GM23338 (cell line): ENCODE measurements around the gene COG1. TPM values are rescaled to one million over a fixed set of nuclear protein-coding genes. Genes with fewer than 3 reads are reported as not detected.
A peak's percentile ranks its signal among the peaks of the same experiment; 100 is the strongest.

Experiments used
- ATAC-seq: fragments of 200-7000 bp; cut with Tn5 transposase; 3 replicates; pipeline ENCODE4 v1.9.1; 2020
- DNase-seq: peaks from one replicate; pipeline ENCODE4 v3.0.0-alpha.2; 2015; ENCODE audit warnings: low spot score
- H2AFZ ChIP-seq: fragments of 200-600 bp; sonication (generic); 2 replicates; pipeline ENCODE4 v1.8.0; 2016; ENCODE audit warnings: antibody characterized with exemption, mild to moderate bottlenecking, moderate library complexity
- H3F3A ChIP-seq: fragments of 200-600 bp; sonication (generic); replicated peaks from 2 replicates; pipeline ENCODE4 v1.8.0; 2017; ENCODE audit warnings: antibody characterized with exemption, mixed run types, low read depth
- H3K27ac ChIP-seq: fragments of 200-600 bp; sonication (generic); 2 replicates; pipeline ENCODE4 v1.6.1; 2016; ENCODE audit warnings: low read depth
- H3K27me3 ChIP-seq: fragments of 200-600 bp; sonication (generic); 2 replicates; pipeline ENCODE4 v1.8.0; 2016; ENCODE audit warnings: mild to moderate bottlenecking, mixed run types, moderate library complexity; ENCODE audit not compliant: insufficient read depth
- H3K36me3 ChIP-seq: fragments of 200-600 bp; sonication (generic); 2 replicates; pipeline ENCODE4 v1.8.0; 2016; ENCODE audit warnings: mild to moderate bottlenecking; ENCODE audit not compliant: insufficient read depth
- H3K4me1 ChIP-seq: fragments of 200-600 bp; sonication (generic); 2 replicates; pipeline ENCODE4 v1.8.0; 2016; ENCODE audit warnings: mild to moderate bottlenecking, moderate library complexity; ENCODE audit not compliant: insufficient read depth
- H3K4me2 ChIP-seq: fragments of 200-600 bp; sonication (generic); 2 replicates; pipeline ENCODE4 v1.7.1; 2017; ENCODE audit warnings: mixed run types
- H3K4me3 ChIP-seq: fragments of 200-600 bp; sonication (generic); 2 replicates; pipeline ENCODE4 v1.6.1; 2016; ENCODE audit warnings: mixed run types
- H3K79me2 ChIP-seq: fragments of 200-600 bp; sonication (generic); replicated peaks from 2 replicates; pipeline ENCODE4 v1.8.0; 2017; ENCODE audit warnings: mild to moderate bottlenecking; ENCODE audit not compliant: insufficient read depth
- H3K9me2 ChIP-seq: fragments of 200-600 bp; sonication (generic); 2 replicates; pipeline ENCODE4 v1.8.0; 2017; ENCODE audit not compliant: insufficient read depth
- H4K20me1 ChIP-seq: fragments of 200-600 bp; sonication (generic); replicated peaks from 2 replicates; pipeline ENCODE4 v1.8.0; 2017; ENCODE audit warnings: mild to moderate bottlenecking; ENCODE audit not compliant: insufficient read depth
- H3K27ac Mint-ChIP-seq: 2 replicates; pipeline ENCODE4 v1.8.0; 2020; ENCODE audit warnings: inconsistent platforms, mild to moderate bottlenecking, moderate library complexity, mixed read lengths
- H3K27me3 Mint-ChIP-seq: 3 replicates; pipeline ENCODE4 v1.8.0; 2022; ENCODE audit warnings: low read depth, mild to moderate bottlenecking, moderate library complexity, mixed read lengths, inconsistent platforms; ENCODE audit not compliant: insufficient read depth, poor library complexity
- H3K36me3 Mint-ChIP-seq: 3 replicates; pipeline ENCODE4 v1.8.0; 2021; ENCODE audit warnings: low read depth, mild to moderate bottlenecking, inconsistent platforms, moderate library complexity, mixed read lengths
- H3K4me1 Mint-ChIP-seq: 3 replicates; pipeline ENCODE4 v1.8.0; 2020; ENCODE audit warnings: mild to moderate bottlenecking, inconsistent platforms, mixed read lengths
- H3K4me3 Mint-ChIP-seq: 3 replicates; pipeline ENCODE4 v1.8.0; 2021; ENCODE audit warnings: moderate library complexity, mild to moderate bottlenecking, inconsistent platforms, mixed read lengths
- H3K9me3 Mint-ChIP-seq: 3 replicates; pipeline ENCODE4 v1.8.0; 2020; ENCODE audit warnings: moderate library complexity, mild to moderate bottlenecking, inconsistent platforms, mixed read lengths
- CREB1 ChIP-seq: fragments of 250-450 bp; sonication (Bioruptor Pico); IDR thresholded peaks from 2 replicates; pipeline ENCODE4 v1.5.0; 2020; ENCODE audit warnings: low read depth, mild to moderate bottlenecking, moderate library complexity
- EZH2 ChIP-seq: fragments of 200-600 bp; sonication (generic); IDR thresholded peaks from one replicate; pipeline ENCODE4 v1.8.0; 2017; ENCODE audit warnings: antibody characterized with exemption, mild to moderate bottlenecking, low read depth; ENCODE audit not compliant: unreplicated experiment
- ZNF114 ChIP-seq: fragments of 250-450 bp; sonication (Bioruptor Pico); IDR thresholded peaks from 2 replicates; pipeline ENCODE4 v1.5.0; 2020; ENCODE audit warnings: mild to moderate bottlenecking, moderate library complexity
- polyA plus RNA-seq: library from polyadenylated mRNA; unstranded; fragments of >200 nt; fragmentation: Nextera tagmentation; extraction: Ambion mirVana; gene quantifications from 2 replicates; pipeline ENCODE4 v1.2.1, GENCODE V29; 2016
- total RNA-seq: library from RNA; depleted of rRNA; stranded (reverse); fragments of >200 nt; shearing (Covaris generic); gene quantifications from 2 replicates; pipeline ENCODE4 v1.2.3, GENCODE V29; 2014
- TF ChIP-seq, protein P1 (sequence below), 2 experiments: fragments of 200-600 bp in 1 of 2; sonication (generic) in 1 of 2; conservative IDR thresholded peaks; 2 replicates each; pipeline versions ENCODE4 v1.5.1 to v1.6.1; 2016 to 2017; ENCODE audit warnings: antibody characterized with exemption in 2 of 2, low read depth in 2 of 2, mild to moderate bottlenecking in 2 of 2, moderate library complexity in 1 of 2
- TF ChIP-seq, protein P2 (sequence below): IDR thresholded peaks from one replicate; pipeline ENCODE4 v1.6.1; 2018; ENCODE audit warnings: antibody characterized with exemption; ENCODE audit not compliant: unreplicated experiment

Gene COG1
- total and polyA plus RNA-seq, 2 experiments from 2014 or later: 15.0 to 26.1 TPM

DNA sequence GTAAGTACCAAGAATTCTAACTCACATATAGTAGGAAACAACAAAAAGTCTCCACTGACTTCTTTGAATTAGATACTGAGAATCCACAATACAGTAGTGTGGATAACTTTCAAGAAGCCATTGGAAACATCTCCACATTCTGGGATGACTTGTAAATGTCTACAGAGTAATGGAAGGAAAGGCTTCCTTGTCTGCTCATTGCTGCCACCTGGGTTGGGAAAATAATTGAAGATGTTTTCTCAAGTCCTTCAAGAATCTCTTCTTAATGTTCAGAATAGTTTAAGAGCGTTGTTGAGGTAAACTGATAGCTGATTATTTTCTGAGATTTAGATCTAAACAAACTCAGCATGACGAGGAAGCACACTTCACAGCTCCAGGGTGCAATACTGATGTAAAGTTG lies 54.9 kb downstream of the COG1 start:
- TF ChIP-seq, protein P1, sequence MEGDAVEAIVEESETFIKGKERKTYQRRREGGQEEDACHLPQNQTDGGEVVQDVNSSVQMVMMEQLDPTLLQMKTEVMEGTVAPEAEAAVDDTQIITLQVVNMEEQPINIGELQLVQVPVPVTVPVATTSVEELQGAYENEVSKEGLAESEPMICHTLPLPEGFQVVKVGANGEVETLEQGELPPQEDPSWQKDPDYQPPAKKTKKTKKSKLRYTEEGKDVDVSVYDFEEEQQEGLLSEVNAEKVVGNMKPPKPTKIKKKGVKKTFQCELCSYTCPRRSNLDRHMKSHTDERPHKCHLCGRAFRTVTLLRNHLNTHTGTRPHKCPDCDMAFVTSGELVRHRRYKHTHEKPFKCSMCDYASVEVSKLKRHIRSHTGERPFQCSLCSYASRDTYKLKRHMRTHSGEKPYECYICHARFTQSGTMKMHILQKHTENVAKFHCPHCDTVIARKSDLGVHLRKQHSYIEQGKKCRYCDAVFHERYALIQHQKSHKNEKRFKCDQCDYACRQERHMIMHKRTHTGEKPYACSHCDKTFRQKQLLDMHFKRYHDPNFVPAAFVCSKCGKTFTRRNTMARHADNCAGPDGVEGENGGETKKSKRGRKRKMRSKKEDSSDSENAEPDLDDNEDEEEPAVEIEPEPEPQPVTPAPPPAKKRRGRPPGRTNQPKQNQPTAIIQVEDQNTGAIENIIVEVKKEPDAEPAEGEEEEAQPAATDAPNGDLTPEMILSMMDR (conservative IDR thresholded peaks at IDR 0.05; ENCODE audit: low read depth in 2 of 2): peak in 1 of 2 experiments; percentile 22; a peak in 2 of 4 replicates
- TF ChIP-seq, protein P2, sequence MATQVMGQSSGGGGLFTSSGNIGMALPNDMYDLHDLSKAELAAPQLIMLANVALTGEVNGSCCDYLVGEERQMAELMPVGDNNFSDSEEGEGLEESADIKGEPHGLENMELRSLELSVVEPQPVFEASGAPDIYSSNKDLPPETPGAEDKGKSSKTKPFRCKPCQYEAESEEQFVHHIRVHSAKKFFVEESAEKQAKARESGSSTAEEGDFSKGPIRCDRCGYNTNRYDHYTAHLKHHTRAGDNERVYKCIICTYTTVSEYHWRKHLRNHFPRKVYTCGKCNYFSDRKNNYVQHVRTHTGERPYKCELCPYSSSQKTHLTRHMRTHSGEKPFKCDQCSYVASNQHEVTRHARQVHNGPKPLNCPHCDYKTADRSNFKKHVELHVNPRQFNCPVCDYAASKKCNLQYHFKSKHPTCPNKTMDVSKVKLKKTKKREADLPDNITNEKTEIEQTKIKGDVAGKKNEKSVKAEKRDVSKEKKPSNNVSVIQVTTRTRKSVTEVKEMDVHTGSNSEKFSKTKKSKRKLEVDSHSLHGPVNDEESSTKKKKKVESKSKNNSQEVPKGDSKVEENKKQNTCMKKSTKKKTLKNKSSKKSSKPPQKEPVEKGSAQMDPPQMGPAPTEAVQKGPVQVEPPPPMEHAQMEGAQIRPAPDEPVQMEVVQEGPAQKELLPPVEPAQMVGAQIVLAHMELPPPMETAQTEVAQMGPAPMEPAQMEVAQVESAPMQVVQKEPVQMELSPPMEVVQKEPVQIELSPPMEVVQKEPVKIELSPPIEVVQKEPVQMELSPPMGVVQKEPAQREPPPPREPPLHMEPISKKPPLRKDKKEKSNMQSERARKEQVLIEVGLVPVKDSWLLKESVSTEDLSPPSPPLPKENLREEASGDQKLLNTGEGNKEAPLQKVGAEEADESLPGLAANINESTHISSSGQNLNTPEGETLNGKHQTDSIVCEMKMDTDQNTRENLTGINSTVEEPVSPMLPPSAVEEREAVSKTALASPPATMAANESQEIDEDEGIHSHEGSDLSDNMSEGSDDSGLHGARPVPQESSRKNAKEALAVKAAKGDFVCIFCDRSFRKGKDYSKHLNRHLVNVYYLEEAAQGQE: no peak
- H3K27ac Mint-ChIP-seq: no peak overlapping the region
- ATAC-seq: no peak

DNA sequence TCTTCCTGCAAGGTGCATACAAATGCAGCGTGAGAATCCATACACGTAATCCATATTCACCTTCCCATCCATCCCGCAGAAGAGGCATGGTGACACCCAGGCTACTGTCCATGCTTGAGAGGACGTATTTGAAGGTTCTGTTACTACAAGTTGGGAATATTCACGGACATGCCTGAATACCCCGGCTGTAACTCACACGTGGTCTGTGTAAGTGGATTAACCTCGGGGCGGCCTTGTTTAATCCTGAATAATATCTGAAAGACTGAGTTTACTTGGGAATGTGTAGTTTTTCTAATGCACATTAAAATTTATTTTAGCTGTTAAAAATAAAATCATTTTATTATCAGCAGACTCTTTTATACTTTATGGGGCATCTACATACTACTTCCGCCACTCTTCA lies 55.7 kb downstream of the COG1 start:
- Mint-ChIP-seq H3K36me3 (peaks cover 9% of the 10 kb centered on the region; the same call in 2 of the 3 replicates), H3K4me1 (peaks cover 3% of the 10 kb centered on the region; the same call in 2 of the 3 replicates), H3K9me3 (no peaks in the 10 kb centered on the region), H3K4me3 (no peak overlapping the region), H3K27ac (no peak overlapping the region), H3K27me3 (peaks cover 2% of the 10 kb centered on the region)
- Histone ChIP-seq H2AFZ (no peak overlapping the region), H3K79me2 (no peaks in the 10 kb centered on the region), H3K4me1 (no peaks in the 10 kb centered on the region), H3F3A (no peaks in the 10 kb centered on the region), H3K4me2 (no peak overlapping the region), H3K27me3 (no peaks in the 10 kb centered on the region), H3K27ac (no peak overlapping the region), H4K20me1 (no peaks in the 10 kb centered on the region; the same call in none of the 2 replicates), H3K4me3 (no peak overlapping the region), H3K36me3 (peaks cover 16% of the 10 kb centered on the region), H3K9me2 (no peaks in the 10 kb centered on the region)
- no peak for DNase-seq
- TF ChIP-seq ZNF114 (no peak), CREB1 (CRISPR knock-in tag) (no peak), EZH2 (no peak)
- TF ChIP-seq, protein P1 (conservative IDR thresholded peaks at IDR 0.05; ENCODE audit: low read depth in 2 of 2): no peak
- no peak for ATAC-seq

More for the DNA sequence above, 54.9 kb downstream of the COG1 start:
- H3K36me3 Mint-ChIP-seq: peaks cover 12% of the 10 kb centered on the region; the same call in 2 of the 3 replicates
- H3K4me3 Mint-ChIP-seq: no peak overlapping the region
- H3K9me3 Mint-ChIP-seq: no peaks in the 10 kb centered on the region
- Histone ChIP-seq H3K36me3 (peaks cover 16% of the 10 kb centered on the region), H2AFZ (no peak overlapping the region), H3F3A (no peaks in the 10 kb centered on the region), H3K4me2 (no peak overlapping the region), H3K9me2 (no peaks in the 10 kb centered on the region), H3K4me1 (no peaks in the 10 kb centered on the region), H3K4me3 (no peak overlapping the region), H3K27me3 (no peaks in the 10 kb centered on the region), H3K79me2 (no peaks in the 10 kb centered on the region), H3K27ac (no peak overlapping the region), H4K20me1 (no peaks in the 10 kb centered on the region; the same call in none of the 2 replicates)
- no peak for DNase-seq
- peaks cover 2% of the 10 kb centered on the region for H3K27me3 Mint-ChIP-seq
- peaks cover 3% of the 10 kb centered on the region; the same call in 1 of the 3 replicates for H3K4me1 Mint-ChIP-seq
